ENCODE results near the gene GRIN2A. TPM values are rescaled to one million over a fixed set of nuclear protein-coding genes. Genes with fewer than 3 reads are reported as not detected.

Gene GRIN2A
- total and polyA plus RNA-seq, 2 of the 8 experiments (the other 6 are each of a cell fraction or from before 2014, with no cell fraction given), result 0.18 to 1.8 TPM

DNA sequence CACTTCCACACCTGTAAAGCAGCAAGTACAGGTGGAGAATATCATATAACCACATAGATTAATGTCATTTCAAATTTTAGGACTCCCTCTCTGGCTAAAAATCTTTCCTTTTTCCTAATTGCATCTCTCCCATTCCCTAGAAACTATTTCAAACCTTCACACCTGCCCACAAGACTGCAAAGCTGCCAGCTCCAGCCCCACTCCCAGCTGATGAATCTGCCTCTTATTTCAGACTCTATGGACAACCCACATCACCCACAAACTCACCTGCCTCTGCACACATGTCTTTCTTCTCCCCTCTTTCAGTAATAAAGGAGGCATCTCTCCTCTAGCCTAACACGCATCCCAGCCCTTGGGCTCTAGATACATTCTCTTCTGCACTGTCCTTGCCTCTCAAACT lies 315.1 kb downstream of the GRIN2A start (continued):
- TF ChIP-seq RFX5 (IDR thresholded peaks at IDR 0.05; ENCODE audit: borderline replicate concordance, low read depth, low read length) (no peak), EZH2 (IDR thresholded peaks at IDR 0.05; ENCODE audit: low read depth, low read length, severe bottlenecking) (no peak), SIN3A (conservative IDR thresholded peaks at IDR 0.05 in 1 of 2, IDR thresholded peaks at IDR 0.05 in 1 of 2; ENCODE audit: low read depth in 1 of 2, low read length in 2 of 2) (no peak), SP1 (IDR thresholded peaks at IDR 0.05; ENCODE audit: low read depth, low read length) (no peak), SIRT6 (IDR thresholded peaks at IDR 0.05; ENCODE audit: low read length) (no peak), POU5F1 (IDR thresholded peaks at IDR 0.05; ENCODE audit: low read depth, low read length) (no peak)
